ENCODE measurements around the gene WDR48. TPM values are rescaled to one million over a fixed set of nuclear protein-coding genes. Genes with fewer than 3 reads are reported as not detected.

The WDR48 gene
- total and polyA plus RNA-seq, 9 of the 15 experiments (the other 6 are each of a cell fraction or from before 2014, with no cell fraction given), result 26.6 to 70.6 (median 48.0) TPM

DNA sequence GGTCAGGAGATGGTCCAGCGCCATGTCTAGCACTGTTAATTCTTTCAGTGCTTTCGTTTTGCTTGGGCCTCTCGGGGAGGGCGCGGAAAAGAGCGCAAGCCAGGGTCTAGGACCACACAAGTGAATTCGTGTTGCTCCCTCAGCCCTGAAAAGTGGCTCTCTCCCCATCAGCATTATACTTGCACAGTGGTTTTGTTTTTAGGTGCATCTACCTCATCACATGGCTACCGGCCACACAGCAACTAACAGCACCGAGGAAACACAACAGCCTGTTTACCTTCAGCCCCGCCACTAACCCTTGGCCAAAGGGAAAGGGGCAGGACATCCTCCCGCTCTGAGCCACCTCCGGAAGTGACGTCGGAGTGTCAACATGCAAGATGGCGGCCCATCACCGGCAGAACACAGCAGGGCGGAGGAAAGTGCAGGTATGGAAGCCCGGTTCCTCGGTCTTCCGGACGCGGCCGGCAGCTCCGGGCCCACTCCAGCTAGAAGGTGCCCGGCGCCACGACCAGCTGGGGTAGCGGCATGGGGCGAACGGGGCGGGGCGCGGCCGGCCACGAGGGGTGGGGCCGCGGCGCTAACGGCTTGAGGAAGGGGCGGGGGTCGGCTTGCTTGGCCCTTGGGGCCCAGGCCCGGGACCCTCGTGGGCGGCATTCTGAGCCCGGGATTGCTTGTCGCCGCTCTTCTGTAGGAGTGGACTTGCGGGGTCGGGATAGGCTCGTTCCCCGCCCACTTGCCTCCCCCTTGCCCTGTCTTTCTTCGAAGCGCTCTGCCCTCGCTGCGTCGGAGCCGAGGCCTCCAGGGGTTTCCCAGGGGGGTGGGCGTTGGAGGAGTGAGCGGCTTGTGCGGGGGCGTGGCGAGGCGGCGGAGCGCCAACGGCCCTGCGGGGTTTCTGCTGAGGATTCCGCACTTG is at the start of gene WDR48, which contains the start of gene SCN11A (continued):
- TF ChIP-seq NR2C1 (IDR thresholded peaks at IDR 0.05) (peak; percentile 77), NR2C1 (tag; IDR thresholded peaks at IDR 0.05) (peak; percentile 89), POLR2A (conservative IDR thresholded peaks at IDR 0.05) (peak; percentile 97), GABPB2 (CRISPR knock-in tag; conservative IDR thresholded peaks at IDR 0.05) (0 out of 2 replicates have a peak, but pooled peaks have one; percentile 10), CCAR2 (IDR thresholded peaks at IDR 0.05; ENCODE audit: low read depth, low read length) (no peak), EHMT2 (IDR thresholded peaks at IDR 0.05) (peak; percentile 97), RFX5 (IDR thresholded peaks at IDR 0.05; ENCODE audit: low read depth, low read length) (no peak), ZNF696 (CRISPR knock-in tag; conservative IDR thresholded peaks at IDR 0.05) (no peak), CHD1 (IDR thresholded peaks at IDR 0.05; ENCODE audit: low read length) (peak; percentile 45), SRSF7 (optimal IDR thresholded peaks at IDR 0.05; ENCODE audit: low read depth, low read length) (no peak), NR1H2 (CRISPR knock-in tag; IDR thresholded peaks at IDR 0.05) (no peak), BCOR (IDR thresholded peaks at IDR 0.05) (no peak), ZNF165 (CRISPR knock-in tag; IDR thresholded peaks at IDR 0.05; ENCODE audit: borderline replicate concordance) (no peak), KLF16 (IDR thresholded peaks at IDR 0.05) (no peak), ARNT (IDR thresholded peaks at IDR 0.05) (no peak; a peak in 1 of 4 replicates), HOXB6 (CRISPR knock-in tag; IDR thresholded peaks at IDR 0.05; ENCODE audit: borderline replicate concordance) (no peak), SNRNP70 (optimal IDR thresholded peaks at IDR 0.05; ENCODE audit: low read depth, low read length) (no peak), GATAD2B (IDR thresholded peaks at IDR 0.05; ENCODE audit: borderline replicate concordance) (no peak), RBM34 (IDR thresholded peaks at IDR 0.05; ENCODE audit: borderline replicate concordance, insufficient read depth, low read length) (no peak), TEAD1 (CRISPR knock-in tag; IDR thresholded peaks at IDR 0.05) (no peak; a peak in 2 of 4 replicates)
- TF ChIP-seq, protein P1, sequence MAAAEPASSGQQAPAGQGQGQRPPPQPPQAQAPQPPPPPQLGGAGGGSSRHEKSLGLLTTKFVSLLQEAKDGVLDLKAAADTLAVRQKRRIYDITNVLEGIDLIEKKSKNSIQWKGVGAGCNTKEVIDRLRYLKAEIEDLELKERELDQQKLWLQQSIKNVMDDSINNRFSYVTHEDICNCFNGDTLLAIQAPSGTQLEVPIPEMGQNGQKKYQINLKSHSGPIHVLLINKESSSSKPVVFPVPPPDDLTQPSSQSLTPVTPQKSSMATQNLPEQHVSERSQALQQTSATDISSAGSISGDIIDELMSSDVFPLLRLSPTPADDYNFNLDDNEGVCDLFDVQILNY (CRISPR knock-in tag; IDR thresholded peaks at IDR 0.05), result no peak
- TF ChIP-seq, protein P2, sequence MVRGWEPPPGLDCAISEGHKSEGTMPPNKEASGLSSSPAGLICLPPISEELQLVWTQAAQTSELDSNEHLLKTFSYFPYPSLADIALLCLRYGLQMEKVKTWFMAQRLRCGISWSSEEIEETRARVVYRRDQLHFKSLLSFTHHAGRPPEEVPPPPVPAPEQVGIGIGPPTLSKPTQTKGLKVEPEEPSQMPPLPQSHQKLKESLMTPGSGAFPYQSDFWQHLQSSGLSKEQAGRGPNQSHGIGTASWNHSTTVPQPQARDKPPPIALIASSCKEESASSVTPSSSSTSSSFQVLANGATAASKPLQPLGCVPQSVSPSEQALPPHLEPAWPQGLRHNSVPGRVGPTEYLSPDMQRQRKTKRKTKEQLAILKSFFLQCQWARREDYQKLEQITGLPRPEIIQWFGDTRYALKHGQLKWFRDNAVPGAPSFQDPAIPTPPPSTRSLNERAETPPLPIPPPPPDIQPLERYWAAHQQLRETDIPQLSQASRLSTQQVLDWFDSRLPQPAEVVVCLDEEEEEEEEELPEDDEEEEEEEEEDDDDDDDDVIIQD (CRISPR knock-in tag; IDR thresholded peaks at IDR 0.05), result no peak
- TF ChIP-seq, protein P3, sequence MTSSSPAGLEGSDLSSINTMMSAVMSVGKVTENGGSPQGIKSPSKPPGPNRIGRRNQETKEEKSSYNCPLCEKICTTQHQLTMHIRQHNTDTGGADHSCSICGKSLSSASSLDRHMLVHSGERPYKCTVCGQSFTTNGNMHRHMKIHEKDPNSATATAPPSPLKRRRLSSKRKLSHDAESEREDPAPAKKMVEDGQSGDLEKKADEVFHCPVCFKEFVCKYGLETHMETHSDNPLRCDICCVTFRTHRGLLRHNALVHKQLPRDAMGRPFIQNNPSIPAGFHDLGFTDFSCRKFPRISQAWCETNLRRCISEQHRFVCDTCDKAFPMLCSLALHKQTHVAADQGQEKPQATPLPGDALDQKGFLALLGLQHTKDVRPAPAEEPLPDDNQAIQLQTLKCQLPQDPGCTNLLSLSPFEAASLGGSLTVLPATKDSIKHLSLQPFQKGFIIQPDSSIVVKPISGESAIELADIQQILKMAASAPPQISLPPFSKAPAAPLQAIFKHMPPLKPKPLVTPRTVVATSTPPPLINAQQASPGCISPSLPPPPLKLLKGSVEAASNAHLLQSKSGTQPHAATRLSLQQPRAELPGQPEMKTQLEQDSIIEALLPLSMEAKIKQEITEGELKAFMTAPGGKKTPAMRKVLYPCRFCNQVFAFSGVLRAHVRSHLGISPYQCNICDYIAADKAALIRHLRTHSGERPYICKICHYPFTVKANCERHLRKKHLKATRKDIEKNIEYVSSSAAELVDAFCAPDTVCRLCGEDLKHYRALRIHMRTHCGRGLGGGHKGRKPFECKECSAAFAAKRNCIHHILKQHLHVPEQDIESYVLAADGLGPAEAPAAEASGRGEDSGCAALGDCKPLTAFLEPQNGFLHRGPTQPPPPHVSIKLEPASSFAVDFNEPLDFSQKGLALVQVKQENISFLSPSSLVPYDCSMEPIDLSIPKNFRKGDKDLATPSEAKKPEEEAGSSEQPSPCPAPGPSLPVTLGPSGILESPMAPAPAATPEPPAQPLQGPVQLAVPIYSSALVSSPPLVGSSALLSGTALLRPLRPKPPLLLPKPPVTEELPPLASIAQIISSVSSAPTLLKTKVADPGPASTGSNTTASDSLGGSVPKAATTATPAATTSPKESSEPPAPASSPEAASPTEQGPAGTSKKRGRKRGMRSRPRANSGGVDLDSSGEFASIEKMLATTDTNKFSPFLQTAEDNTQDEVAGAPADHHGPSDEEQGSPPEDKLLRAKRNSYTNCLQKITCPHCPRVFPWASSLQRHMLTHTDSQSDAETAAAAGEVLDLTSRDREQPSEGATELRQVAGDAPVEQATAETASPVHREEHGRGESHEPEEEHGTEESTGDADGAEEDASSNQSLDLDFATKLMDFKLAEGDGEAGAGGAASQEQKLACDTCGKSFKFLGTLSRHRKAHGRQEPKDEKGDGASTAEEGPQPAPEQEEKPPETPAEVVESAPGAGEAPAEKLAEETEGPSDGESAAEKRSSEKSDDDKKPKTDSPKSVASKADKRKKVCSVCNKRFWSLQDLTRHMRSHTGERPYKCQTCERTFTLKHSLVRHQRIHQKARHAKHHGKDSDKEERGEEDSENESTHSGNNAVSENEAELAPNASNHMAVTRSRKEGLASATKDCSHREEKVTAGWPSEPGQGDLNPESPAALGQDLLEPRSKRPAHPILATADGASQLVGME (CRISPR knock-in tag; IDR thresholded peaks at IDR 0.05), result peak; percentile 76; the same call in 1 of the 2 replicates
